Sigmoid colon (tissue), 3 donors: ENCODE results near the gene RNF13.
"Not testable (repeated sequence)": the region's sequence is repeated elsewhere in the genome, so short reads cannot be mapped to it uniquely, and the experiment has no call there.

Source experiments
- POLR2A ChIP-seq, 2 donors: fragments of 450-650 bp; IDR thresholded peaks; one replicate each; pipeline ENCODE4 v1.6.1; 2016; ENCODE audit warnings: antibody characterized with exemption in 2 of 2, mild to moderate bottlenecking in 2 of 2, moderate library complexity in 2 of 2
- TF ChIP-seq, protein P1 (sequence below), 4 experiments: fragments of 450-650 bp in 3 of 4; fragments of 200-600 bp in 1 of 4; IDR thresholded peaks; one replicate each; pipeline ENCODE4 v1.5.1; 2016 to 2019; ENCODE audit warnings: antibody characterized with exemption in 4 of 4, mild to moderate bottlenecking in 3 of 4, moderate library complexity in 2 of 4

DNA sequence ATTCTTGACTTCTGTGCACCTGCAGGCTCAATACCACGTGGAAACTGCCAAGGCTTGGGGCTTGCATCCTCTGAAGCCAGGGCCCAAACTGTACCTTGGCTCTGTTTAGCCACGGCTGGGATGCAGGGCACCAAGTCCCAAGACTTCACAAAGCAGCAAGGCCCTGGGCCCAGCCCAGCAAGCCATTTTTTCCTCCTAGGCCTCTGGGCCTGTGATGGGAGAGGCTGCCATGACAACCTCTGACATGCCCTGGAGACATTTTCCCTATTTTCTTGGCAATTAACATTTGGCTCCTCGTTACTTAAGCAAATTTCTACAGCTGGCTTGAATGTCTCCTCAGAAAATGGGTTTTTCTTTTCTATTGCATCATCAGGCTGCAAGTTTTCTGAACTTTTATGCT lies 25.5 kb downstream of the RNF13 start:
- TF ChIP-seq, protein P1, sequence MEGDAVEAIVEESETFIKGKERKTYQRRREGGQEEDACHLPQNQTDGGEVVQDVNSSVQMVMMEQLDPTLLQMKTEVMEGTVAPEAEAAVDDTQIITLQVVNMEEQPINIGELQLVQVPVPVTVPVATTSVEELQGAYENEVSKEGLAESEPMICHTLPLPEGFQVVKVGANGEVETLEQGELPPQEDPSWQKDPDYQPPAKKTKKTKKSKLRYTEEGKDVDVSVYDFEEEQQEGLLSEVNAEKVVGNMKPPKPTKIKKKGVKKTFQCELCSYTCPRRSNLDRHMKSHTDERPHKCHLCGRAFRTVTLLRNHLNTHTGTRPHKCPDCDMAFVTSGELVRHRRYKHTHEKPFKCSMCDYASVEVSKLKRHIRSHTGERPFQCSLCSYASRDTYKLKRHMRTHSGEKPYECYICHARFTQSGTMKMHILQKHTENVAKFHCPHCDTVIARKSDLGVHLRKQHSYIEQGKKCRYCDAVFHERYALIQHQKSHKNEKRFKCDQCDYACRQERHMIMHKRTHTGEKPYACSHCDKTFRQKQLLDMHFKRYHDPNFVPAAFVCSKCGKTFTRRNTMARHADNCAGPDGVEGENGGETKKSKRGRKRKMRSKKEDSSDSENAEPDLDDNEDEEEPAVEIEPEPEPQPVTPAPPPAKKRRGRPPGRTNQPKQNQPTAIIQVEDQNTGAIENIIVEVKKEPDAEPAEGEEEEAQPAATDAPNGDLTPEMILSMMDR (IDR thresholded peaks at IDR 0.05): not testable (repeated sequence)
- TF ChIP-seq POLR2A (IDR thresholded peaks at IDR 0.05): not testable (repeated sequence)
